Neural crest cell (in vitro differentiated cells): ENCODE results near the gene PROK2. TPM values are rescaled to one million over a fixed set of nuclear protein-coding genes. Genes with fewer than 3 reads are reported as not detected.

Experiments used
- DNase-seq: peaks from one replicate; pipeline ENCODE4 v3.0.0; 2021; ENCODE audit warnings: low read depth, mixed read lengths, low spot score
- H3K27ac Mint-ChIP-seq: one replicate; pipeline ENCODE4 v1.8.0; 2021; ENCODE audit warnings: mild to moderate bottlenecking, mixed read lengths; ENCODE audit not compliant: unreplicated experiment
- H3K27me3 Mint-ChIP-seq: 2 replicates; pipeline ENCODE4 v1.8.0; 2021; ENCODE audit warnings: low read depth, mild to moderate bottlenecking, mixed read lengths
- H3K36me3 Mint-ChIP-seq: 2 replicates; pipeline ENCODE4 v1.8.0; 2021; ENCODE audit warnings: low read depth, mild to moderate bottlenecking, mixed read lengths
- H3K4me1 Mint-ChIP-seq: 2 replicates; pipeline ENCODE4 v1.8.0; 2021; ENCODE audit warnings: mixed read lengths
- H3K4me3 Mint-ChIP-seq: one replicate; pipeline ENCODE4 v1.8.0; 2021; ENCODE audit warnings: mild to moderate bottlenecking, mixed read lengths
- H3K9me3 Mint-ChIP-seq: 2 replicates; pipeline ENCODE4 v1.8.0; 2021; ENCODE audit warnings: mixed read lengths
- CTCF ChIP-seq: fragments of 200-600 bp; sonication (generic); conservative IDR thresholded peaks from 2 replicates; pipeline ENCODE4 v1.5.0; 2021; ENCODE audit warnings: antibody characterized with exemption, mild to moderate bottlenecking
- total RNA-seq: library from RNA; stranded (reverse); gene quantifications from 2 replicates; pipeline ENCODE4 v1.2.1, GENCODE V29; 2021

Gene PROK2
- total RNA-seq, 1 donor from 2014 or later: not detected

GRCh38 chr3:71742621-71743020 lies 42.3 kb downstream of the PROK2 start:
- H3K4me1 Mint-ChIP-seq: no peaks in the 10 kb centered on the region
- H3K9me3 Mint-ChIP-seq: peaks cover 28% of the 10 kb centered on the region
- no peak for DNase-seq
- H3K27me3 Mint-ChIP-seq: no peaks in the 10 kb centered on the region
- no peak for TF ChIP-seq CTCF
- H3K36me3 Mint-ChIP-seq: peaks cover 15% of the 10 kb centered on the region
- H3K27ac Mint-ChIP-seq: no peak overlapping the region
- H3K4me3 Mint-ChIP-seq: no peak overlapping the region

GRCh38 chr3:71734881-71735280 lies 50.1 kb downstream of the PROK2 start:
- Mint-ChIP-seq H3K4me1 (peaks cover 3% of the 10 kb centered on the region), H3K36me3 (no peaks in the 10 kb centered on the region), H3K9me3 (no peaks in the 10 kb centered on the region), H3K27ac (no peak overlapping the region), H3K4me3 (no peak overlapping the region), H3K27me3 (peaks cover 5% of the 10 kb centered on the region)
- TF ChIP-seq CTCF: no peak
- DNase-seq: no peak

- Mint-ChIP-seq H3K4me3 (no peak overlapping the region), H3K9me3 (no peaks in the 10 kb centered on the region), H3K27ac (no peak overlapping the region), H3K4me1 (peaks cover 12% of the 10 kb centered on the region), H3K27me3 (peaks cover 10% of the 10 kb centered on the region), H3K36me3 (no peaks in the 10 kb centered on the region)
- TF ChIP-seq CTCF: no peak
- DNase-seq: no peak
Observed at GRCh38 chr3:71733319-71733718, 51.6 kb downstream of the PROK2 start.

- Mint-ChIP-seq H3K9me3 (no peaks in the 10 kb centered on the region), H3K36me3 (no peaks in the 10 kb centered on the region), H3K27ac (no peak overlapping the region), H3K27me3 (peaks cover 14% of the 10 kb centered on the region), H3K4me1 (peaks cover 14% of the 10 kb centered on the region), H3K4me3 (no peak overlapping the region)
- TF ChIP-seq CTCF: no peak
- DNase-seq: no peak
Observed at GRCh38 chr3:71732637-71733036, 52.3 kb downstream of the PROK2 start.

- Mint-ChIP-seq H3K9me3 (no peaks in the 10 kb centered on the region), H3K4me1 (peaks cover 27% of the 10 kb centered on the region), H3K27me3 (peaks cover 37% of the 10 kb centered on the region), H3K4me3 (peak overlapping the region; percentile 47), H3K27ac (no peak overlapping the region), H3K36me3 (no peaks in the 10 kb centered on the region)
- no peak for DNase-seq
- TF ChIP-seq CTCF: no peak
Observed at GRCh38 chr3:71728632-71729342, 56.2 kb downstream of the PROK2 start.
